A549 (cell line): ENCODE measurements around the gene RPS6KA2. TPM values are rescaled to one million over a fixed set of nuclear protein-coding genes. Genes with fewer than 3 reads are reported as not detected.
"Not testable (repeated sequence)": the region's sequence is repeated elsewhere in the genome, so short reads cannot be mapped to it uniquely, and the experiment has no call there.

Experiments
- ATAC-seq, 2 experiments: fragments of 200-7000 bp in 1 of 2; fragments of >200 bp in 1 of 2; cut with Nextera tagmentation in 1 of 2; cut with Tn5 transposase in 1 of 2; 3 replicates each; pipeline versions ENCODE4 v1.8.0 to v1.9.1; 2018 to 2020; ENCODE audit warnings: mild to moderate bottlenecking in 1 of 2, moderate library complexity in 1 of 2
- CTCF ChIA-PET: fragments of 300-600 bp; sonication (Branson Sonifier 250); formaldehyde crosslinking; extraction: SDS; loops from one replicate; lab custom pipeline; 2021; ENCODE audit warnings: antibody characterized with exemption, inconsistent platforms; lab: Yijun Ruan, JAX
- POLR2A ChIA-PET: fragments of 350-600 bp; formaldehyde crosslinking; extraction: SDS; loops from one replicate; lab custom pipeline; 2021; ENCODE audit warnings: antibody characterized with exemption, inconsistent platforms; lab: Yijun Ruan, JAX
- DNase-seq, 2 experiments: peaks; one replicate each; pipeline versions ENCODE4 v3.0.0 to v3.0.0-alpha.2; 2011 to 2016; ENCODE audit warnings: low read depth in 1 of 2, low spot score in 1 of 2
- FAIRE-seq: peaks from 2 replicates; lab custom pipeline; 2011; peaks lifted over from hg19 to GRCh38; lab: Jason Lieb, UNC
- H3K27ac ChIP-seq, 2 experiments: fragments of >200 bp; sonication (Bioruptor Twin); formaldehyde crosslinking; 3 replicates each; pipeline ENCODE4 v1.5.1; 2016 to 2017
- H3K4me1 ChIP-seq: fragments of >200 bp; sonication (Bioruptor Twin); formaldehyde crosslinking; 3 replicates; pipeline ENCODE4 v1.6.1; 2016
- H3K4me2 ChIP-seq: fragments of >200 bp; sonication (Bioruptor Twin); formaldehyde crosslinking; 3 replicates; pipeline ENCODE4 v1.6.1; 2016
- H3K4me3 ChIP-seq: fragments of >200 bp; sonication (Bioruptor Twin); formaldehyde crosslinking; 3 replicates; pipeline ENCODE4 v1.5.1; 2016
- H3K9me3 ChIP-seq: fragments of >200 bp; sonication (Bioruptor Twin); formaldehyde crosslinking; 3 replicates; pipeline ENCODE4 v1.6.1; 2016
- CBX8 ChIP-seq: fragments of 200-600 bp; sonication (generic); IDR thresholded peaks from 2 replicates; pipeline ENCODE4 v1.6.1; 2016
- CHD2 ChIP-seq: fragments of 150-350 bp; IDR thresholded peaks from 2 replicates; pipeline ENCODE4 v1.6.1; 2014; ENCODE audit warnings: low read length; ENCODE audit not compliant: partially characterized antibody
- CHD4 ChIP-seq: fragments of 200-600 bp; sonication (generic); IDR thresholded peaks from 2 replicates; pipeline ENCODE4 v1.6.1; 2016; ENCODE audit warnings: antibody characterized with exemption, mild to moderate bottlenecking, borderline replicate concordance
- EHMT2 ChIP-seq: fragments of 200-600 bp; sonication (generic); IDR thresholded peaks from 2 replicates; pipeline ENCODE4 v1.6.1; 2016; ENCODE audit warnings: antibody characterized with exemption, low read depth, mild to moderate bottlenecking, moderate library complexity
- EP300 ChIP-seq, 2 experiments: fragments of >200 bp; sonication (Bioruptor Twin); formaldehyde crosslinking; IDR thresholded peaks; 2 replicates in 1 of 2; 3 replicates in 1 of 2; pipeline ENCODE4 v1.6.1; 2016 to 2017
- ESRRA ChIP-seq: fragments of 150-350 bp; IDR thresholded peaks from 2 replicates; pipeline ENCODE4 v1.6.1; 2014; ENCODE audit warnings: mild to moderate bottlenecking, low read length, borderline replicate concordance
- FOSL2 ChIP-seq, 2 experiments: fragments of 450-650 bp in 1 of 2; fragments of >200 bp in 1 of 2; sonication (Bioruptor Twin) in 1 of 2; formaldehyde crosslinking; IDR thresholded peaks; 2 replicates each; pipeline versions ENCODE4 v1.5.0 to v1.6.1; 2016 to 2020; ENCODE audit warnings: mild to moderate bottlenecking in 1 of 2, moderate library complexity in 1 of 2
- GATA3 ChIP-seq: IDR thresholded peaks from 2 replicates; pipeline ENCODE4 v1.6.1; 2012; ENCODE audit warnings: borderline replicate concordance
- HDAC2 ChIP-seq: fragments of 200-600 bp; sonication (generic); IDR thresholded peaks from 2 replicates; pipeline ENCODE4 v1.6.1; 2016
- HOXB5 ChIP-seq: fragments of 250-450 bp; sonication (Bioruptor Pico); IDR thresholded peaks from 2 replicates; pipeline ENCODE4 v1.5.0; 2020; ENCODE audit warnings: mild to moderate bottlenecking, moderate library complexity
- JUN ChIP-seq, 2 experiments: fragments of >200 bp; sonication (Bioruptor Twin); formaldehyde crosslinking; IDR thresholded peaks; 2 replicates in 1 of 2; 3 replicates in 1 of 2; pipeline ENCODE4 v1.6.1; 2016 to 2017
- JUNB ChIP-seq: fragments of >200 bp; sonication (Bioruptor Twin); formaldehyde crosslinking; IDR thresholded peaks from 2 replicates; pipeline ENCODE4 v1.6.1; 2016
- KDM1A ChIP-seq: fragments of 200-600 bp; sonication (generic); IDR thresholded peaks from 2 replicates; pipeline ENCODE4 v1.6.1; 2016; ENCODE audit warnings: low read depth, mild to moderate bottlenecking
- MYC ChIP-seq: IDR thresholded peaks from 2 replicates; pipeline ENCODE4 v1.6.1; 2012; ENCODE audit warnings: mild to moderate bottlenecking, inconsistent platforms, low read length, improper control_type of control experiment, borderline replicate concordance
- NR3C1 ChIP-seq: fragments of >200 bp; sonication (Bioruptor Twin); formaldehyde crosslinking; IDR thresholded peaks from 3 replicates; pipeline ENCODE4 v1.6.1; 2017
- RAD21 ChIP-seq, 2 experiments: fragments of >200 bp in 1 of 2; sonication (Bioruptor Twin) in 1 of 2; formaldehyde crosslinking in 1 of 2; IDR thresholded peaks in 1 of 2; conservative IDR thresholded peaks in 1 of 2; 2 replicates in 1 of 2; 3 replicates in 1 of 2; pipeline ENCODE4 v1.6.1; 2012 to 2018; ENCODE audit warnings: inconsistent platforms in 1 of 2
- RFX5 ChIP-seq: fragments of 450-650 bp; IDR thresholded peaks from 2 replicates; pipeline ENCODE4 v1.7.1; 2014; ENCODE audit warnings: antibody characterized with exemption, mild to moderate bottlenecking, moderate library complexity
- RNF2 ChIP-seq: fragments of 200-600 bp; sonication (generic); IDR thresholded peaks from 2 replicates; pipeline ENCODE4 v1.6.1; 2016; ENCODE audit warnings: low read depth, mild to moderate bottlenecking, antibody characterized with exemption, moderate library complexity, borderline replicate concordance
- SREBF2 ChIP-seq: fragments of 450-650 bp; IDR thresholded peaks from 2 replicates; pipeline ENCODE4 v1.6.1; 2014; ENCODE audit warnings: mild to moderate bottlenecking, moderate library complexity
- ZSCAN20 ChIP-seq: fragments of 250-450 bp; sonication (Bioruptor Pico); IDR thresholded peaks from 2 replicates; pipeline ENCODE4 v1.8.0; 2022; ENCODE audit warnings: mild to moderate bottlenecking, moderate library complexity
- WGBS: methylation state at CpG from one replicate; pipeline ENCODE4 v1.1.6; 2017; ENCODE audit errors: missing lambda C conversion rate; 5-methylcytosine and 5-hydroxymethylcytosine counted together
- polyA plus RNA-seq, 4 experiments: library from polyadenylated mRNA; depleted of rRNA in 3 of 4; stranded (reverse); fragments of >200 nt; fragmentation: RNase III in 1 of 4; extraction: RNeasy Plus Mini Kit Qiagen cat#74134 plus additional on column Dnase treatment in 1 of 4; gene quantifications; 2 replicates in 3 of 4; 3 replicates in 1 of 4; pipeline ENCODE4 v1.2.3, GENCODE V29; 2011 to 2017
- TF ChIP-seq, protein P1 (sequence below): fragments of 450-650 bp; IDR thresholded peaks from 2 replicates; pipeline ENCODE4 v1.6.1; 2014; ENCODE audit warnings: antibody characterized with exemption
- TF ChIP-seq, protein P2 (sequence below): fragments of >200 bp; sonication (Bioruptor Twin); formaldehyde crosslinking; IDR thresholded peaks from 2 replicates; pipeline ENCODE4 v1.6.1; 2016
- TF ChIP-seq, protein P3 (sequence below): IDR thresholded peaks from 2 replicates; pipeline ENCODE4 v1.6.1; 2012
- TF ChIP-seq, protein P4 (sequence below): fragments of >200 bp; sonication (Bioruptor Twin); formaldehyde crosslinking; IDR thresholded peaks from 3 replicates; pipeline ENCODE4 v1.6.1; 2016
- TF ChIP-seq, protein P5 (sequence below): fragments of 250-450 bp; sonication (Bioruptor Pico); IDR thresholded peaks from 2 replicates; pipeline ENCODE4 v1.5.0; 2021; ENCODE audit warnings: mild to moderate bottlenecking, moderate library complexity, borderline replicate concordance

Gene RPS6KA2
- polyA plus RNA-seq, 2 of the 4 experiments (the other 2 are of a cell fraction), result 0.19 TPM; not detected in 1

DNA sequence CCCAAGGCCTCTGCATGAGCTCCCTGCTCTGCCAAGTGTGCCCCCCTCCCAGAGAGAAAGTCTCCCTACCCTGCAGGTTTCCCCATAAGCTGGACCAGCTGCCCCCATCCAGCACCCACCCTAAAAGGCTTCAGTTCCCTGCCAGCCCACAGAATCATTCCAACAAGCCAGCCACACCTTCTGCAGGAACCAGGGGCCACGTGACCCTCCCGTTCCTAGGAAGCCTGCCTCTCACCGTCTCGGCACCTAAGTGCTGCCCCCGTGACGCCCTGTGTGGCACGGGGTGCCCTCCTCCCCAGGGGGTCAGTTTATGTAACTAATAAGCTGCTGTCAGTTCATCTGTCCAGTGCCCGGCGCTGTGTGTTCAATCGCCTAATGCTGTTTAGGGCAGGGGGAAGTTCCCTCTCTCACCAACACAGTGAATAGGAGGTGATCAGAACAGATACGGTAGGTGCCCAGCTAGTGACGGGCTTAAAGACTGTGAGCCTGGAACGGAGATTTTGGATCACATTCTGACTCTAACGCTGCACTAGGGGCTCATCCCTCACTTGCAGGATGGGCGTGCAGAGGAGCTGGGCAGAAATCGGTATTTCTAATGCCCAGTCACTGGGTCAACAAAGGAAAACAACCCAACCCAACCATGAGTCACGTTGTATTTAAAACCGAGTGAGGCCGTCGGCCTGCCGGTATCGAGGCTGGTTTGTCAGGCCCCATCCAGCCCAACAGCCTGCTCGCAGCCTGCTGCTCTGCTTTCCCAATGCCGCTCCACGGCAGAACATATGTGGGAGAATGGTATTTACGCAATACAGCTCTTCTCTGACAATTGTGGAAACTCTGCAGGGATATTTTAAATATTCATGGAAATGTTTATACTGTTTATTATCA is 96.6 kb downstream of the RPS6KA2 start:
- H3K9me3 ChIP-seq, result no peaks in the 10 kb centered on the region
- H3K27ac ChIP-seq, result 0 out of 6 replicates have a peak overlapping the region, but pooled peaks of 1 of the 2 experiments have one; percentile 3
- H3K4me3 ChIP-seq, result no peak overlapping the region
- WGBS, result 22% methylated on average over 19 of the region's 26 CpGs
- TF ChIP-seq, protein P1, sequence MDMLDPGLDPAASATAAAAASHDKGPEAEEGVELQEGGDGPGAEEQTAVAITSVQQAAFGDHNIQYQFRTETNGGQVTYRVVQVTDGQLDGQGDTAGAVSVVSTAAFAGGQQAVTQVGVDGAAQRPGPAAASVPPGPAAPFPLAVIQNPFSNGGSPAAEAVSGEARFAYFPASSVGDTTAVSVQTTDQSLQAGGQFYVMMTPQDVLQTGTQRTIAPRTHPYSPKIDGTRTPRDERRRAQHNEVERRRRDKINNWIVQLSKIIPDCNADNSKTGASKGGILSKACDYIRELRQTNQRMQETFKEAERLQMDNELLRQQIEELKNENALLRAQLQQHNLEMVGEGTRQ, result peak; percentile 64
- TF ChIP-seq FOSL2 (IDR thresholded peaks at IDR 0.05) (no peak), FOSL2 (CRISPR knock-in tag; IDR thresholded peaks at IDR 0.05) (peak; percentile 40), CBX8 (no peak)
- peak overlapping the region; percentile 60 for H3K4me2 ChIP-seq
- peaks cover 5% of the 10 kb centered on the region; the same call in 1 of the 3 replicates for H3K4me1 ChIP-seq
- DNase-seq (peak; percentile 31 to 40), ATAC-seq (peak; percentile 79 to 85), FAIRE-seq (no peak)
- POLR2A ChIA-PET, result interaction anchor here (0.6 kb wide), 1 partner anchor 1033 kb away, joined by 3 read pairs; no protein-coding TSS in a partner anchor
- CTCF ChIA-PET, result no interaction called here

DNA sequence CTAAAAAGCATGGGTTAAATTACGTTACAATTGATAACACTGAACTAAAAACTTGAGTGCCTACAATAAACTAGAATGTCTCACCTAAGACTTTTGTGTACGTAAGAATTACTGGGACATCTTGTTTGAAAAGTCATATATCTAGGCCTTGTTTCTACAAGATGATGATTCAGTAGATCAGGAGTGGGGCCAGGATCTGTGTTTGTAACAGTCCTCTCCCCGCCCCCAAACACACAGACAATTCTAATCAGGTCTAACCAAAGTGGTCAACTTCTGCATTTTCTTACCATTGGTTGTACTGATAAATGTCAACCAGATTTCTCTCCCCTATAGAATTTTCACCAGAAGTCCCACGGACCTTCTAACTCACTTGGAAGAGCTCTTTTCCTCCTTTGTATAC is 97.5 kb downstream of the RPS6KA2 start:
- 79% methylated on average over 4 of the region's 4 CpGs for WGBS

DNA sequence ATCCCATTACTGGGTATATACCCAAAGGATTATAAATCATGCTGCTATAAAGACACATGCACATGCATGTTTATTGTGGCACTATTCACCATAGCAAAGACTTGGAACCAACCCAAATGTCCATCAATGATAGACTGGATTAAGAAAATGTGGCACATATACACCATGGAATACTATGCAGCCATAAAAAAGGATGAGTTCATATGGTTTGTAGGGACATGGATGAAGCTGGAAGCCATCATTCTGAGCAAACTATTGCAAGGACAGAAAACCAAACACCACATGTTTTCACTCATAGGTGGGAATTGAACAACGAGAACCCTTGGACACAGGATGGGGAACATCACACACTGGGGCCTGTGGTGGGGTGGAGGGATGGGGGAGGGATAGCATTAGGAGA is 98.0 kb downstream of the RPS6KA2 start:
- FAIRE-seq, ATAC-seq, DNase-seq, POLR2A ChIA-PET, H3K4me1 ChIP-seq, CTCF ChIA-PET, H3K4me3 ChIP-seq, H3K4me2 ChIP-seq, H3K27ac ChIP-seq, H3K9me3 ChIP-seq: not testable (repeated sequence)
- 80% methylated on average over 1 of the region's 1 CpG for WGBS

More for the DNA sequence above, 97.5 kb downstream of the RPS6KA2 start:
- POLR2A ChIA-PET, result no interaction called here
- no peak overlapping the region for H3K27ac ChIP-seq
- no peak overlapping the region for H3K4me3 ChIP-seq
- H3K9me3 ChIP-seq, result no peaks in the 10 kb centered on the region
- TF ChIP-seq EP300 (IDR thresholded peaks at IDR 0.05) (no peak), FOSL2 (IDR thresholded peaks at IDR 0.05) (no peak), FOSL2 (CRISPR knock-in tag; IDR thresholded peaks at IDR 0.05) (no peak), EHMT2 (no peak), RFX5 (no peak), ZSCAN20 (CRISPR knock-in tag) (no peak), GATA3 (no peak), MYC (no peak), RNF2 (no peak), JUNB (no peak), HDAC2 (no peak), HOXB5 (CRISPR knock-in tag) (no peak)
- TF ChIP-seq, protein P2, sequence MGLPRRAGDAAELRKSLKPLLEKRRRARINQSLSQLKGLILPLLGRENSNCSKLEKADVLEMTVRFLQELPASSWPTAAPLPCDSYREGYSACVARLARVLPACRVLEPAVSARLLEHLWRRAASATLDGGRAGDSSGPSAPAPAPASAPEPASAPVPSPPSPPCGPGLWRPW, result no peak
- no peak overlapping the region for H3K4me2 ChIP-seq
- ATAC-seq, result no peak
- H3K4me1 ChIP-seq, result peaks cover 5% of the 10 kb centered on the region; the same call in 1 of the 3 replicates
- CTCF ChIA-PET, result no interaction called here
- no peak for FAIRE-seq
- DNase-seq, result no peak

DNA sequence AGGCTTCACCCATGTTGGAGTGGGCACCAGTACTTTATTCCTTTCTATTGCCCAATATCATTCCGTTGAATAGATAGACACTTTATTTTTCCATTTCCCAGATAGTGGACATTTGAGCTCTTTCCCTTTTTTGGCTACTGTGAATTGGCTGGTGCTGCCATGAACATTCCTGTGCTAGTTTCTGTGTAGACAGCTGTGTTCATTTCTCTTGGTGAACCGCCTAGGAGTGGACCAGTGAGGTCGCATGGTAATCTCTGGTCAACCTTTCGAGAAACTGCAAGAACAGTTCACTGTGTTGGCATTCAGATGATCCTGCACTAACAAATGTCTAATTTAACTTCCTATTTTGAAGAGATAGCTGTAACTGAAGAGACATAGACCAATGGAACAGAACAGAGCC is 99.2 kb downstream of the RPS6KA2 start:
- CTCF ChIA-PET, result interaction anchor here (0.5 to 1.0 kb wide), 2 partner anchors 13 to 184 kb away, joined by 3 read pairs; no protein-coding TSS in a partner anchor
- DNase-seq (no peak), ATAC-seq (no peak), FAIRE-seq (no peak)
- peaks cover 5% of the 10 kb centered on the region; the same call in 1 of the 3 replicates for H3K4me1 ChIP-seq
- no peaks in the 10 kb centered on the region for H3K9me3 ChIP-seq
- POLR2A ChIA-PET, result no interaction called here
- WGBS, result 38% methylated on average over 4 of the region's 4 CpGs
- H3K4me2 ChIP-seq, result no peak overlapping the region
- H3K4me3 ChIP-seq, result no peak overlapping the region
- H3K27ac ChIP-seq, result no peak overlapping the region
- no peak for TF ChIP-seq JUN (IDR thresholded peaks at IDR 0.05)
- TF ChIP-seq, protein P3, sequence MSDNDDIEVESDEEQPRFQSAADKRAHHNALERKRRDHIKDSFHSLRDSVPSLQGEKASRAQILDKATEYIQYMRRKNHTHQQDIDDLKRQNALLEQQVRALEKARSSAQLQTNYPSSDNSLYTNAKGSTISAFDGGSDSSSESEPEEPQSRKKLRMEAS, result no peak
- TF ChIP-seq, protein P4, sequence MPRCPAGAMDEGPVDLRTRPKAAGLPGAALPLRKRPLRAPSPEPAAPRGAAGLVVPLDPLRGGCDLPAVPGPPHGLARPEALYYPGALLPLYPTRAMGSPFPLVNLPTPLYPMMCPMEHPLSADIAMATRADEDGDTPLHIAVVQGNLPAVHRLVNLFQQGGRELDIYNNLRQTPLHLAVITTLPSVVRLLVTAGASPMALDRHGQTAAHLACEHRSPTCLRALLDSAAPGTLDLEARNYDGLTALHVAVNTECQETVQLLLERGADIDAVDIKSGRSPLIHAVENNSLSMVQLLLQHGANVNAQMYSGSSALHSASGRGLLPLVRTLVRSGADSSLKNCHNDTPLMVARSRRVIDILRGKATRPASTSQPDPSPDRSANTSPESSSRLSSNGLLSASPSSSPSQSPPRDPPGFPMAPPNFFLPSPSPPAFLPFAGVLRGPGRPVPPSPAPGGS, result no peak
- no peak for TF ChIP-seq CHD2
- TF ChIP-seq RFX5, result no peak
- no peak for TF ChIP-seq CHD4
- no peak for TF ChIP-seq NR3C1
- no peak for TF ChIP-seq SREBF2
- no peak for TF ChIP-seq KDM1A
- TF ChIP-seq CBX8, result no peak
- TF ChIP-seq RAD21 (conservative IDR thresholded peaks at IDR 0.05 in 1 of 2, IDR thresholded peaks at IDR 0.05 in 1 of 2), result no peak
- TF ChIP-seq, protein P5, sequence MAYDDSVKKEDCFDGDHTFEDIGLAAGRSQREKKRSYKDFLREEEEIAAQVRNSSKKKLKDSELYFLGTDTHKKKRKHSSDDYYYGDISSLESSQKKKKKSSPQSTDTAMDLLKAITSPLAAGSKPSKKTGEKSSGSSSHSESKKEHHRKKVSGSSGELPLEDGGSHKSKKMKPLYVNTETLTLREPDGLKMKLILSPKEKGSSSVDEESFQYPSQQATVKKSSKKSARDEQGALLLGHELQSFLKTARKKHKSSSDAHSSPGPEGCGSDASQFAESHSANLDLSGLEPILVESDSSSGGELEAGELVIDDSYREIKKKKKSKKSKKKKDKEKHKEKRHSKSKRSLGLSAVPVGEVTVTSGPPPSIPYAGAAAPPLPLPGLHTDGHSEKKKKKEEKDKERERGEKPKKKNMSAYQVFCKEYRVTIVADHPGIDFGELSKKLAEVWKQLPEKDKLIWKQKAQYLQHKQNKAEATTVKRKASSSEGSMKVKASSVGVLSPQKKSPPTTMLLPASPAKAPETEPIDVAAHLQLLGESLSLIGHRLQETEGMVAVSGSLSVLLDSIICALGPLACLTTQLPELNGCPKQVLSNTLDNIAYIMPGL (CRISPR knock-in tag), result no peak
- no peak for TF ChIP-seq RNF2
- TF ChIP-seq ESRRA, result no peak
